GM13977 (cell line): ENCODE measurements around the gene TBC1D22A.

Source experiments
- DNase-seq: peaks from one replicate; pipeline ENCODE4 v3.0.0; 2012; ENCODE audit warnings: low spot score
- CTCF ChIP-seq: IDR thresholded peaks from 2 replicates; pipeline ENCODE4 v1.5.1; 2012; ENCODE audit warnings: mild to moderate bottlenecking, control low read depth; ENCODE audit not compliant: insufficient read depth; ENCODE audit errors: extremely low read depth, missing control alignments
- in situ Hi-C: fragments of 300-500 bp; cut with MboI; formaldehyde crosslinking; loops from one replicate; pipeline ENCODE4 v1.12.0; 2022; ENCODE audit warnings: low sequenced_read_pairs, low pct_unique_long_range_greater_than_20kb, mixed read lengths, inconsistent platforms; ENCODE audit not compliant: unreplicated experiment

Gene TBC1D22A

DNA sequence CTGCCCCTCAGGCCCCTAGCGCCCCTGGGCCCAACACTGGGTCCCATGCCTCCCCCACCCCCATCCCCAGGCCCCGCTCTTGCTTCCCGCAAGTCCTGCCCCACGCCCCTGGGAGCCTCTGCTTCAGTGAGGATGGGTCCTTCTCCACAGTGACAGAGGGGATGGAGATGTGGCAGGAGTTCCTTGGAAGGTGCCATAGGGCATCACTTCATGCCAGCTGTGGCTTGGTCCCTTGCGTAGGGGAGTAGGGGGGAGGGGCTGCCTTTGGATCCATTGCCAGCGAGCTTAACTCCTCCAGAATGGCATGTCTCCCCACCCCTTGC, 9.5 kb upstream of the TBC1D22A start:
- no peak for DNase-seq
- no peak for TF ChIP-seq CTCF
- in situ Hi-C loops, result no loop called here

DNA sequence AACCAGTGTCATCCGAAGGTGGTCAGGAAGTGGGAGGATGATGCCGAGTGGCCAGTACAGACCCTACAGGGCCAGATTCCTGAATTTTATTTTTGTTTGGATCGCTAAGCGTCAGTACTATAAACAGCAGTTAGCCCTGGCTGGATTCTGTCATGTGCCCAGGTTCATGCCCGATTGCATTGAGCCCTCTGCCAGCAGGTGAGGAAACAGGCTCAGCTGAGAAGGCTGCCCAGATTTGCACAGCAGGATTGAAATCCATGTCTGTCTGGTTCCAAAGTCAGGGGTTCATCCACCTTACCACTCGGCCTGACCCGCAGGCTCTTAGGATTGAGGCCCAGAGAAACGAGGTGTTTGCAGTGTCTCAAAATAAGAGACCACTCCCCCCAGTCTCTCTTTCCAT, 9.1 kb upstream of the TBC1D22A start:
- no peak for DNase-seq
- in situ Hi-C loops, result no loop called here
- TF ChIP-seq CTCF, result no peak

DNA sequence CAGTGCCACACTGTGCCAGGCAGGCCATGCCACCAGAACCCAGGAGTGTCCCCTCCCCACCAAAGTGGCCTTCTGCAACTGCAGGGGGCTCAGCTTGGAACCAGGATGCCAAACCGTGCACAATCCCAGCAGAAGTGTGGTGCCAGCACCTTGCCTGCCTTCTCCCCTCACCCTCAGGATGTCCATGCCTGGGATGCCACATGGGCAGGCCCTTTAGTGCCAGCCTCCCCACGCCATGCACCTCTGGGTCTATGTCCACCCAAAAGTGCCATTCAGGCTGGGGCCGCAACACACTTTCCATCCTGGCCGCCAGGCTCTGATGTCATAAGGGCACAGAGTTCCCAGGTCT, 8.7 kb upstream of the TBC1D22A start:
- in situ Hi-C loops, result no loop called here
- TF ChIP-seq CTCF, result no peak
- DNase-seq, result no peak

DNA sequence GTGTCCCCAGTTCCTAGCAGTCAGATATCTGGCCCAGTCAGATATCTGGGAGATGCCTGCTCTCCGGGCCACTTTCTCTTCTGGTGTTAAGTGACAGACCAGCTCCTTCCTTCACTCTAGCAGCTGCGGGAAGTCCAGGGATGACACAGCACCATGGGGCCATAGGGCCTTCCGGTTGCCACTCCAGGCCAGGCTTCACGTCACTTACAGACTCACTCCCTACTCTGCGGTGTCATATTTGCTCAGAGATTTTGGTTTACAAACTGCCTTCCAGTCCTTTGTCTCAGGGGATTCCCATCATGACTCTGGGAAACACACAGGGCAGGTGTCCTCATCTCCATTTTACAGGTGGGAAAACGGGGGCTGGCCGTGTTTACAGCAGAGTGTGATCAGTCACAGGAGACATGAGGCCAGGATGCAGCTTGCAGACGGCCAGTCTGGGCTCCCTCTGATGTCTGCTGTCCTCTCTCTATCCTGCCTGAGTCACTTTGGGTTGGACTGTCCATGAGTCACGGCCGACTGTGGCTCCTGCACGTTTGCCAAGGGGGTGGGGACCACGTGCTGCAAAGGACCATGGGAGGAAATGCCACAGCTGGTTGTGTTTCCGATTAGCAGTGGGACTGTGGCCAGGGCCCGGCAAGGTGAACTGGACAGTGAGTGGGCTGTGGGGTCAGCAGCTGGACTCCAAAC, 8.2 kb upstream of the TBC1D22A start:
- TF ChIP-seq CTCF, result no peak
- DNase-seq, result no peak
- in situ Hi-C loops, result no loop called here

- TF ChIP-seq CTCF, result no peak
- DNase-seq, result no peak
- in situ Hi-C loops, result no loop called here
Observed at GRCh38 chr22:46754826-46755225, 7.6 kb upstream of the TBC1D22A start.

DNA sequence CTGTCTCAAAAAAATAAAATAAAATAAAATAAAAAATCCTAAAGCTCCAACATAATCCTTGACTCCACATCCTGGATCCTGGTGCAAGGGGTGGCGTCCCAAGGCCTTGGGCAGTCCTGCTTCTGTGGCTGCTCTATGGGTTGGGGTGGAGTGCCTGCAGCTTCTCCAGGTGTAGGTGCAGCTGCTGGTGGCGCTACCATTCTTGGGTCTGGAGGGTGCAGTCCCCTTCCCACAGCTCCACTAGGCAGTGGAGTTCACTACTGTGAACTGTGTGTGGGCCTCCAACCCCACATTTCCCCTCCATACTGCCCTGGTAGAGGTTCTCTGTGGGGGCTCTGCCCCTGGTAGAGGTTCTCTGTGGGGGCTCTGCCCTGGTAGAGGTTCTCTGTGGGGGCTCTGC, 6.9 kb upstream of the TBC1D22A start:
- TF ChIP-seq CTCF, result no peak
- in situ Hi-C loops, result no loop called here

GRCh38 chr22:46756097-46756496, 6.4 kb upstream of the TBC1D22A start:
- TF ChIP-seq CTCF, result no peak
- in situ Hi-C loops, result no loop called here
- no peak for DNase-seq

More for the DNA sequence above, 6.9 kb upstream of the TBC1D22A start:
- DNase-seq, result no peak
